22Rv1 (cell line): ENCODE data around the gene BLMH.

Source experiments
- H3K27ac ChIP-seq: fragments of 450-650 bp; 2 replicates; pipeline ENCODE4 v1.5.1; 2017
- ZFX ChIP-seq: fragments of 450-650 bp; IDR thresholded peaks from 2 replicates; pipeline ENCODE4 v1.6.1; 2017; ENCODE audit warnings: antibody characterized with exemption, borderline replicate concordance
- TF ChIP-seq, protein P1 (sequence below): fragments of 450-650 bp; IDR thresholded peaks from 2 replicates; pipeline ENCODE4 v1.5.1; 2017; ENCODE audit warnings: mild to moderate bottlenecking

The BLMH gene

DNA sequence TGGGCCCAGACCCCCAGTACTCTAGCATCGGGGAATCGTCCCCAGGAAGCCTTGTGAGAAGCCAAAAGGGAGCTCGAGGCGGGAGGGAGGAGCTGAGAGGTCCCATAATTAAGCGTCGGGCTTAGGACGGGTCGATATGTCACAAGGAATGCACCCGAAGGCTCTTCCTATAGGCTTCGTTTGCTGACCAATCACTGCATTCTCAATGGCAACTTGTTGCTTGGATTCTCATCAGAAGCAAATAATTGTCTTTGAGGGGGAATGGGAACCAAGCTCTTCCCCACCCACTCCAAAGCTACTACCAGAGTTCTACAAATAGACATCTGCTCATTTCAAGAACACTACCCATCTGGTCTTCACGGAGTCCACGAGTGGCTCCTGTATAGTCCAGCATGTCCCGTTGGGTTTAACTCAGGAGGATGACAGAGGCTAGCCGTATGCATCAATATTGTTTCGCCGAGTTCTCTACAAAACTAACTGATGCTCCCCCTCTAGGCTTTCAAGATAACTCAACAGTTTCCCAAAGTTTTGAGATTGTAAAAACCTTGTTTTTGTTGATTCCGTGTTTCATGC is 628 bp upstream of the BLMH start:
- H3K27ac ChIP-seq = peak overlapping the region; percentile 57
- TF ChIP-seq, protein P1, sequence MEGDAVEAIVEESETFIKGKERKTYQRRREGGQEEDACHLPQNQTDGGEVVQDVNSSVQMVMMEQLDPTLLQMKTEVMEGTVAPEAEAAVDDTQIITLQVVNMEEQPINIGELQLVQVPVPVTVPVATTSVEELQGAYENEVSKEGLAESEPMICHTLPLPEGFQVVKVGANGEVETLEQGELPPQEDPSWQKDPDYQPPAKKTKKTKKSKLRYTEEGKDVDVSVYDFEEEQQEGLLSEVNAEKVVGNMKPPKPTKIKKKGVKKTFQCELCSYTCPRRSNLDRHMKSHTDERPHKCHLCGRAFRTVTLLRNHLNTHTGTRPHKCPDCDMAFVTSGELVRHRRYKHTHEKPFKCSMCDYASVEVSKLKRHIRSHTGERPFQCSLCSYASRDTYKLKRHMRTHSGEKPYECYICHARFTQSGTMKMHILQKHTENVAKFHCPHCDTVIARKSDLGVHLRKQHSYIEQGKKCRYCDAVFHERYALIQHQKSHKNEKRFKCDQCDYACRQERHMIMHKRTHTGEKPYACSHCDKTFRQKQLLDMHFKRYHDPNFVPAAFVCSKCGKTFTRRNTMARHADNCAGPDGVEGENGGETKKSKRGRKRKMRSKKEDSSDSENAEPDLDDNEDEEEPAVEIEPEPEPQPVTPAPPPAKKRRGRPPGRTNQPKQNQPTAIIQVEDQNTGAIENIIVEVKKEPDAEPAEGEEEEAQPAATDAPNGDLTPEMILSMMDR = no peak
- no peak for TF ChIP-seq ZFX

DNA sequence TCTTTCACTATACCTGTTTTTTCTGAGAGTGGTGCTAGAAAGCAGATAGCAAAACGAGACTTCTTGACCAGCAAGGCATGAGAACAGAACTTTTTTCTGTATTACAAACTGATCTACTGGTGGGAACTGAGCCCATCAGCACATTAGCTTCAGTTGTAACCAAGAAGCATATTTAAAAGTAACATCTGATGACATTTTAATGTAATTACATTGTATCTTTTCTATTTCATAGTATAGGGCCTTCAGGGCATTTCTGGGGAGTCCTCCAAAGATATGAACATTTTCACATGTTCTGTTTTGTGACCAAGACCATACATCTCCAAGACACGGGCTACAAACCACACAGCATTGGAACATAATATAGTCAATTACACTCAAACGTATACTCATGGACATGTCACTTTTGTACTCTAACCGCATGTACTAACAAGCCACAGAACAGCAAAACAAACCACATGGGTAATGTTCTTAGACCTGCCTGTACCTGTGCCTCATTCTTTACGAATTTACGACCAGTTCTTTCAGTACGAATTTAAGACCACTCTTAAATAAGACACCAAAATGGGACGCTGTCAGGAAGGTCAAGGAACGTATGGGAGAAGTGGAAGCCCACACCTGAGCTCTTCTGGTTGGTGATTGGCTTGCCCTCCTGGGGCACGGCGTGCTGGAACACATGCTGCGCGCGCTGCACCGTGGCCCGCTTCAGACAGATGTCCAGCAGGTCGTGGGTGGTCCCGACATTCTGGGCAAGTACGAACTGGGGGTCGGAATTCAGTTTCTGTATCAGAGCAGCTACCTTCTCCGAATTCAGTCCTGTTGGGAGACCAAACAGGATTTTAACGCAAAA is 825 bp downstream of the BLMH start:
- TF ChIP-seq ZFX = no peak
- TF ChIP-seq, protein P1 = no peak
- peak overlapping the region; percentile 57 for H3K27ac ChIP-seq

GRCh38 chr17:30290077-30290476 is 1.7 kb downstream of the BLMH start:
- TF ChIP-seq, protein P1 = no peak
- TF ChIP-seq ZFX = no peak
- 0 out of 2 replicates have a peak overlapping the region, but pooled peaks have one; percentile 57 for H3K27ac ChIP-seq

GRCh38 chr17:30279156-30279555 is 12.6 kb downstream of the BLMH start:
- TF ChIP-seq, protein P1 = no peak
- no peak for TF ChIP-seq ZFX
- H3K27ac ChIP-seq = no peak overlapping the region

DNA sequence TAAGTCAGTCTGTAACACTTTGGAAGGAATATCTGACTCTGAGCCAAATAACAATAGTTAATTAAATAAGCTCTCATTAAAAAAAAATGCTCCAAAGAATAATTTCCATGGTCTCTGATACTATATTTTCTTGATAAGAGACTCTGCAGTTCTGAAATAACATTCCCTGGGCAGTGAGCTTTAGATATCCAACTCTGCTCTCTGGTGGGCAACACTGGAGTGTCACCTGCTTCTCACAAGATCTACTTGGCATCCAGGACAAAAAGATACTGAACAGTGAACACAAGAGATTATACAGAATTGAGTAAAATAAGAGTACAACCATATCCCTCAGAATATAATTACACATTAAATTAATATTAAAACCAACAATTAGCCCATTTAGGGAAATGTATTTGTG is 13.7 kb downstream of the BLMH start:
- TF ChIP-seq ZFX = no peak
- TF ChIP-seq, protein P1 = peak; percentile 33
- no peak overlapping the region for H3K27ac ChIP-seq

- no peak overlapping the region for H3K27ac ChIP-seq
- TF ChIP-seq, protein P1 = no peak
These were observed 15.8 kb downstream of the BLMH start for GRCh38 chr17:30275911-30276310.

DNA sequence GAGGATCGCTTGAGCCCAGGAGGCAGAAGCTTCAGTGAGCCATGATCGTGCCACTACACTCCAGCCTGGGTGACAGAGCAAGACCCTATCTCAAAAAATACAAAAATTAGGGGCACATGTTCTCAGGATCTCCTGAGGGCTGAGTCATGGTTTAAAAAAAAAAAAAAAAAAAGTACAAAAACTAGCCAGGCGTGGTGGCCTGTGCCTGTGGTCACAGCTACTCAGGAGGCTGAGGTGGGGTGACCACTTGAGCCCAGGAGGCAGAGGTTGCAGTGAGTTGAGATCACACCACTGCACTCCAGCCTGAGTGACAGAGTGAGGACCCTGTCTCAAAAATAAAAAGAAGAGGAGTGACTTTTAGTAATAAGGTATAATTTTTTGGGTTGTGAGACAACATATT is 16.9 kb downstream of the BLMH start:
- H3K27ac ChIP-seq = no peak overlapping the region
- no peak for TF ChIP-seq ZFX
- TF ChIP-seq, protein P1 = no peak
